Measurements from ENCODE around the gene P2RX2.

P2RX2 gene

GRCh38 chr12:132619071-132619385 lies 452 bp downstream of the P2RX2 start:
- Mint-ChIP-seq H3K4me1 (peaks cover 25% of the 10 kb centered on the region), H3K27me3 (peaks cover 27% of the 10 kb centered on the region), H3K27ac (no peak overlapping the region), H3K4me3 (no peak overlapping the region), H3K9me3 (peaks cover 8% of the 10 kb centered on the region), H3K36me3 (peaks cover 7% of the 10 kb centered on the region)
- ATAC-seq: peak; percentile 13

- Mint-ChIP-seq H3K36me3 (peaks cover 10% of the 10 kb centered on the region), H3K4me1 (peaks cover 25% of the 10 kb centered on the region), H3K4me3 (no peak overlapping the region), H3K27me3 (peaks cover 27% of the 10 kb centered on the region), H3K9me3 (peaks cover 8% of the 10 kb centered on the region), H3K27ac (no peak overlapping the region)
- peak; percentile 25 for ATAC-seq
Measured at GRCh38 chr12:132619386-132620112, 973 bp downstream of the P2RX2 start.

- Mint-ChIP-seq H3K9me3 (peaks cover 8% of the 10 kb centered on the region), H3K36me3 (peaks cover 17% of the 10 kb centered on the region), H3K27ac (no peak overlapping the region), H3K4me1 (peaks cover 17% of the 10 kb centered on the region), H3K27me3 (peaks cover 21% of the 10 kb centered on the region), H3K4me3 (no peak overlapping the region)
- no peak for ATAC-seq
Measured at GRCh38 chr12:132620113-132620898, 1.7 kb downstream of the P2RX2 start.

DNA sequence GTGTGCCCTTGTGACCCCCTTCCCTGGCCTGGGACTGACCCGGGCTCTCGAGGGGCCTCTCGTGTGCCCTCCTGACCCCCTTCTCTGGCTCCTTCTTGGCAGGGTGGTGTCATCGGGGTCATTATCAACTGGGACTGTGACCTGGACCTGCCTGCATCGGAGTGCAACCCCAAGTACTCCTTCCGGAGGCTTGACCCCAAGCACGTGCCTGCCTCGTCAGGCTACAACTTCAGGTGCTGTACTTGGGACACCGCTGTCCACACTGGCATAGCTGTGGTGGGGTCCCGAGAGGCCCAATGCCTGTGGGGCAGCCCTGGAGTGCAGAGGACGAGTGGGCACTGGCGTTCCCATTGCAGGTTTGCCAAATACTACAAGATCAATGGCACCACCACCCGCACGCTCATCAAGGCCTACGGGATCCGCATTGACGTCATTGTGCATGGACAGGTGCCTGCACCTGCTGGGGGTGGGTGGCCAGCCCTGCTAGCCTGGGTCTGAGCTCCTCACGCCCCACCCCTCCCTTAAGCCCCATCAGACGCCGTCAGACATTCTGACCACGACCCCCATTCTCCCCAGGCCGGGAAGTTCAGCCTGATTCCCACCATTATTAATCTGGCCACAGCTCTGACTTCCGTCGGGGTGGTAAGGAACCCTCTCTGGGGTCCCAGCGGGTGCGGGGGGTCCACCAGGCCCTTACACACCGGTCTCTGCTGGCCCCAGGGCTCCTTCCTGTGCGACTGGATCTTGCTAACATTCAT lies 2.5 kb downstream of the P2RX2 start:
- H3K4me1 Mint-ChIP-seq: peaks cover 17% of the 10 kb centered on the region
- peaks cover 8% of the 10 kb centered on the region for H3K9me3 Mint-ChIP-seq
- H3K27me3 Mint-ChIP-seq: peaks cover 13% of the 10 kb centered on the region
- H3K36me3 Mint-ChIP-seq: peaks cover 24% of the 10 kb centered on the region
- H3K4me3 Mint-ChIP-seq: no peak overlapping the region
- no peak for ATAC-seq
- no peak overlapping the region for H3K27ac Mint-ChIP-seq

- H3K9me3 Mint-ChIP-seq: peaks cover 6% of the 10 kb centered on the region
- no peak for ATAC-seq
- H3K27me3 Mint-ChIP-seq: peaks cover 12% of the 10 kb centered on the region
- H3K36me3 Mint-ChIP-seq: peaks cover 24% of the 10 kb centered on the region
- no peak overlapping the region for H3K4me3 Mint-ChIP-seq
- peaks cover 17% of the 10 kb centered on the region for H3K4me1 Mint-ChIP-seq
- no peak overlapping the region for H3K27ac Mint-ChIP-seq
Measured at GRCh38 chr12:132621657-132622435, 3.3 kb downstream of the P2RX2 start.

GRCh38 chr12:132622437-132623071 lies 4.0 kb downstream of the P2RX2 start:
- H3K27me3 Mint-ChIP-seq: peaks cover 9% of the 10 kb centered on the region
- no peak overlapping the region for H3K27ac Mint-ChIP-seq
- no peak overlapping the region for H3K4me3 Mint-ChIP-seq
- peaks cover 6% of the 10 kb centered on the region for H3K9me3 Mint-ChIP-seq
- peaks cover 16% of the 10 kb centered on the region for H3K4me1 Mint-ChIP-seq
- no peak for ATAC-seq
- peaks cover 23% of the 10 kb centered on the region for H3K36me3 Mint-ChIP-seq

DNA sequence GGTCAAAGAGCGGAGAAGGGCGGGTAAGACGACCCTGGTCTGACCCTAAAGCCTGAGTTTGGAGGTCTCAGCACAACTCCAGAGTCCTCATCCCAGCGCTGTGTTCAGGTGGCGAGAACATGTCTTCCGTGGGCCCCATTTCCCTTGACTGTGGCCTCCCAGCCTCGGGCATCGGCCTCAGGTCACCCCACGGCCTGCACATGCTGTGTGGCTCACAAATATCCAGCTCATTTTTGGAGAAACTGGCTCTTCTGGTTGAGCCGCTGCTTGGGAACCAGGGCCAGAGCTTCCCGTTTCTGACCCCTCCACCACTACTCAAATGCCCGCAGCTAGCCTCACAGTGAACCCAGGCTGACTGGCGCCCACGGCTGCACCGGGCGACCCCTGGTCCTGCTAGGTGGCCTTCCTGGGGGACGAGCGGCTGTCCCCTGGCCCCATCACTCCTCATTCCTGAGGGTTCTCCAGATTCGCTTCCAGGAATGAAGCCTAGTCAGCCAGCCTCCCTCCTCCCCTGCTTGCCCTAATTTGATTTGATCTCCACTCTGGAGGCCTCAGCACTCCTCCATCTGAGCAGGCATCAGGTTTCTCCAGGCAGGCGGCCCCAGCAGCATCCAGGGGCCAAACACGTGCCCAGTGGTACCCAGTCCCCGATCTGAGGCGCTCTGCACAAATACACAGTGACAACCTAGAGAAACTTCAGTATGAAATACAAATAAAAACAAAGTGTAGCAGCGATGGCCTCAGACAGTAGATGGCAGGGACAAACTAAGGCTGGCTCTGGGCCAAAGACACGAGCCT lies 4.7 kb downstream of the P2RX2 start:
- Mint-ChIP-seq H3K36me3 (peaks cover 20% of the 10 kb centered on the region), H3K27me3 (peaks cover 2% of the 10 kb centered on the region), H3K9me3 (no peaks in the 10 kb centered on the region), H3K27ac (no peak overlapping the region), H3K4me3 (no peak overlapping the region), H3K4me1 (peaks cover 8% of the 10 kb centered on the region)
- no peak for ATAC-seq

DNA sequence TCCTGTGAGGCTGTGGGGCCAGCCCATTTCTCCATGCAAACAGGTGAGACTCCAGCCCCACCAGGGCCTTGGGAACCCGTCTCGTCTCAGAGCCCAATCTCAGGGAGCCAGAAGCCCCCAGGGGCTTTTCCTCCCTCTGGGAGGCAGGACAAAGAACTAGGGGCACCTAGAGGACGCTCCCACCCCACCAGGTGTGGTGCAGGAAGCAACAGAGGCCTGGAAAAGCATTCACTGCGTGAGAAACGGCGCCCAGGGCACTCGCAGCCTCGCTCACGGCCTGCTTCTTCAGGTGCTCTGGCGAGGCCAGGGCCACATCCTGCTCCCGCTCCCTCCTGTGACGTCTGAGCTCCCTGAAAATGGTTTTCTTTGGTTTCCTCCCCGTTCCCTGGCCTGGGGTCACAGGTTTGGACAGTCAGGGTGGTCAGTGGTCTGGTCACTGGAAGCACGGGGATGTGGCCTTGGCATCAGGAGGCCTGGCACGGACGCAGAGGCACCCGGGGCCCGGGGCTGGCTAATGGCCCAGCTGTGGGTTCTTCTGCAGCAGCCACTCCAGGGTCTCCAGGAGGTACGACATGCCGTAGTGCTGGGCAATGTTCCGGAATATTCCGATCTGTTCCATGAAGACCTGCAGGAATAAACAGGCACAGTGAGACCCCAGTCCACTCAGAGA lies 5.7 kb downstream of the P2RX2 start:
- no peak overlapping the region for H3K27ac Mint-ChIP-seq
- H3K4me3 Mint-ChIP-seq: no peak overlapping the region
- H3K27me3 Mint-ChIP-seq: no peaks in the 10 kb centered on the region
- peaks cover 8% of the 10 kb centered on the region for H3K4me1 Mint-ChIP-seq
- no peaks in the 10 kb centered on the region for H3K9me3 Mint-ChIP-seq
- peaks cover 22% of the 10 kb centered on the region for H3K36me3 Mint-ChIP-seq
- no peak for ATAC-seq

- H3K9me3 Mint-ChIP-seq: no peaks in the 10 kb centered on the region
- peaks cover 30% of the 10 kb centered on the region for H3K36me3 Mint-ChIP-seq
- H3K4me3 Mint-ChIP-seq: no peak overlapping the region
- peaks cover 8% of the 10 kb centered on the region for H3K4me1 Mint-ChIP-seq
- no peak for ATAC-seq
- no peak overlapping the region for H3K27ac Mint-ChIP-seq
- H3K27me3 Mint-ChIP-seq: no peaks in the 10 kb centered on the region
Measured at GRCh38 chr12:132624910-132625630, 6.5 kb downstream of the P2RX2 start.

- H3K9me3 Mint-ChIP-seq: no peaks in the 10 kb centered on the region
- no peaks in the 10 kb centered on the region for H3K27me3 Mint-ChIP-seq
- ATAC-seq: no peak
- H3K27ac Mint-ChIP-seq: no peak overlapping the region
- H3K36me3 Mint-ChIP-seq: peaks cover 38% of the 10 kb centered on the region
- peaks cover 8% of the 10 kb centered on the region for H3K4me1 Mint-ChIP-seq
- H3K4me3 Mint-ChIP-seq: no peak overlapping the region
Measured at GRCh38 chr12:132625731-132626430, 7.3 kb downstream of the P2RX2 start.

- H3K36me3 Mint-ChIP-seq: peaks cover 68% of the 10 kb centered on the region
- H3K9me3 Mint-ChIP-seq: no peaks in the 10 kb centered on the region
- ATAC-seq: no peak
- peaks cover 9% of the 10 kb centered on the region for H3K4me1 Mint-ChIP-seq
- no peak overlapping the region for H3K27ac Mint-ChIP-seq
- H3K4me3 Mint-ChIP-seq: no peak overlapping the region
- H3K27me3 Mint-ChIP-seq: no peaks in the 10 kb centered on the region
Measured at GRCh38 chr12:132629330-132629729, 10.8 kb downstream of the P2RX2 start.

DNA sequence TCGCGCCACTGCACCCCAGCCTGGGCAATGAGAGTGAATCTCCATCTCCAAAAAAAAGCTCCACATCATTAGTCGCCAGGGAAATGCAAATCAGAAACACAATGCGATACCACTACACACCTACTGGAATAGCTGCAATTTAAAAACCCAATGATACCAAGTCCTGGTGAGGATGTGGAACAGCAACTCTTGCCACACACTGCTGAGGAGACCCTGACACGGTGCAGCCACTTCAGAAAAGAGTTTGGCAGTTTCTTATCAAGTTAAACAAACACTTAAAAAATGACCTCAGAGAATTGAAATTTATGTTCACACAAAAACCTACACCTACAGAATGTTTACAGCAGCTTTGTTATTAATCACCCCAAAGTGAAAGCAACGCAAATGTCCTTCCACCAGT lies 12.1 kb downstream of the P2RX2 start:
- H3K4me3 Mint-ChIP-seq: no peak overlapping the region

More for the DNA sequence above, 12.1 kb downstream of the P2RX2 start:
- H3K27me3 Mint-ChIP-seq: no peaks in the 10 kb centered on the region
- no peak for ATAC-seq
- H3K4me1 Mint-ChIP-seq: peaks cover 15% of the 10 kb centered on the region
- H3K36me3 Mint-ChIP-seq: peaks cover 68% of the 10 kb centered on the region
- H3K27ac Mint-ChIP-seq: no peak overlapping the region
- H3K9me3 Mint-ChIP-seq: no peaks in the 10 kb centered on the region

Measured in stimulated activated memory B cell treated with anti-CD40 and anti-IgM and Interleukin-4, amounts not matched to agents 10 μg/mL and 1 μg/mL and 100 μg/mL, for 72 hours (primary cell).